ENCODE results near the gene AURKAIP1.

AURKAIP1 gene

GRCh38 chr1:1338278-1338677 lies 36.7 kb downstream of the AURKAIP1 start:
- Histone ChIP-seq H3K27ac (ENCODE audit: low read length) (no peak overlapping the region), H3K4me3 (ENCODE audit: low read length) (no peak overlapping the region), H3K4me1 (ENCODE audit: control insufficient read depth, low read depth, low read length) (no peaks in the 10 kb centered on the region), H3K27me3 (ENCODE audit: control insufficient read depth, insufficient read depth, low read length) (no peaks in the 10 kb centered on the region), H3K9me3 (ENCODE audit: control insufficient read depth, low read depth, low read length) (no peaks in the 10 kb centered on the region), H3K9ac (ENCODE audit: low read length) (no peak overlapping the region), H3K36me3 (ENCODE audit: control insufficient read depth, low read depth, low read length) (peaks cover 6% of the 10 kb centered on the region)

GRCh38 chr1:1337793-1338147 lies 37.2 kb downstream of the AURKAIP1 start:
- Histone ChIP-seq H3K4me3 (ENCODE audit: low read length) (no peak overlapping the region), H3K4me1 (ENCODE audit: control insufficient read depth, low read depth, low read length) (no peaks in the 10 kb centered on the region), H3K27ac (ENCODE audit: low read length) (no peak overlapping the region), H3K36me3 (ENCODE audit: control insufficient read depth, low read depth, low read length) (peaks cover 6% of the 10 kb centered on the region), H3K27me3 (ENCODE audit: control insufficient read depth, insufficient read depth, low read length) (no peaks in the 10 kb centered on the region), H3K9me3 (ENCODE audit: control insufficient read depth, low read depth, low read length) (no peaks in the 10 kb centered on the region), H3K9ac (ENCODE audit: low read length) (no peak overlapping the region)

DNA sequence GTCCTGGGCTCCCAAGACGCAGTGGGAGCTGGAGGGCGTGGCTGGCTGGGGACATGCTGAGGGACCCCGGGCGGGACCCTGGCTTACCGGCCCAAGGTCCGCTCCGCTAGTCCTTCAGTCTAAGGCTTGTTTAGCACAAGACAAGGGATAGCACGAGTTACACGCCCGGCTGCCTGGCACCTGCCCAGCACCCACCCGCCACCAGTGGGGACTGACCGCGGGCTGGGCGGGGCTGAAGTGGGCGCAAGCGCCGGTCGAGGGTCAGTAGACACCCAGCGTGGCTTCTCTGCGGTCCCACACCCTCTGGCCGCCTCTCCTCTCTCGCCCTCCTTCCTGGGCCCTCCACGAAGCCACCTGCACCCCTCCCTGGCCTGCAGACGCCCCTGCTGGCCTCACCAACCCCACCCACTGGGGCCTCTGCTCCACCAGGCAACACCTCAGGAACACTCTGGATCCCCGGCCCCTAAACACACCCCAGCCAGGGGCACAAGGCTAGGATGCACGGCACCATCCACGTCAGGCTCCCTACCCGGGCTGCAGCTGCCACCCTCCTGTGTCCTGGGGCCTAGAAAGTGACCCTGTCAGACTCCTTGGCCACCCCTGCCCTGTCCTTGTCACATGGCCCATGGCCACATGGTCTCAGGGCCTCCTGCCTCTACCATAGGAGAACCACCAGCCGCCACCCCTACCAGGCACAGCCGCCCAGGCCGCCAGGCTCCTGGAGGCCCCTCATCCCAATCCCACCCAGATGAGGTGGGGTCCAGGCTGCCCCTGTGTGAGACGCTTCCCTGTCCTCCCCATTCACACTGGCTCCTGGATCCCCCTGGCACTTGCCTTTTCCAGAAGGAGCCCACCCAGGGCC lies 37.8 kb downstream of the AURKAIP1 start:
- no peak overlapping the region for H3K4me3 ChIP-seq (ENCODE audit: low read length)
- H3K27me3 ChIP-seq (ENCODE audit: control insufficient read depth, insufficient read depth, low read length): no peaks in the 10 kb centered on the region
- no peak overlapping the region for H3K9ac ChIP-seq (ENCODE audit: low read length)
- H3K27ac ChIP-seq (ENCODE audit: low read length): no peak overlapping the region
- peaks cover 6% of the 10 kb centered on the region for H3K36me3 ChIP-seq (ENCODE audit: control insufficient read depth, low read depth, low read length)
- no peaks in the 10 kb centered on the region for H3K9me3 ChIP-seq (ENCODE audit: control insufficient read depth, low read depth, low read length)
- H3K4me1 ChIP-seq (ENCODE audit: control insufficient read depth, low read depth, low read length): no peaks in the 10 kb centered on the region

DNA sequence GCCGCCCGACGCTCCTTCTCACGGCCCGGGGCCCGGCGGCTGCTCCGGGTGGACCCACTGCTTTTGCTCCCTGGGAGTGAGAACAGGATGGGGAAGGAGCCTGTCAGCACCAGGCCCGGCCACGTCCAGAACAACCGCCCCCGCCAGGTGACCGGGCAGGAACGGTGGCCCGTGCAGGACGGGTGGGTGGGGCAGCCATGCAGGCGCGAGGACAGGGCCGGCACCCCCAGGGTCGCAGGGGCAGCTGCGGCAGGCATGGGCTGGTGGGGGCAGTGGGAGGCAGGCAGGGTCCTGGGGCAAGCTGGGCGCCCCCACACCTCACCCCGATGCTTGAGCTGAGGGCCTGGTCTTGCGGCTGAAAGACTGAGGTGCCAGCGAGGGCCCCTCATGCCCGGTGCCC lies 38.6 kb downstream of the AURKAIP1 start:
- no peak overlapping the region for H3K4me3 ChIP-seq (ENCODE audit: low read length)
- no peak overlapping the region for H3K27ac ChIP-seq (ENCODE audit: low read length)
- peaks cover 6% of the 10 kb centered on the region for H3K36me3 ChIP-seq (ENCODE audit: control insufficient read depth, low read depth, low read length)
- H3K27me3 ChIP-seq (ENCODE audit: control insufficient read depth, insufficient read depth, low read length): no peaks in the 10 kb centered on the region
- no peaks in the 10 kb centered on the region for H3K9me3 ChIP-seq (ENCODE audit: control insufficient read depth, low read depth, low read length)
- H3K4me1 ChIP-seq (ENCODE audit: control insufficient read depth, low read depth, low read length): no peaks in the 10 kb centered on the region
- H3K9ac ChIP-seq (ENCODE audit: low read length): no peak overlapping the region

DNA sequence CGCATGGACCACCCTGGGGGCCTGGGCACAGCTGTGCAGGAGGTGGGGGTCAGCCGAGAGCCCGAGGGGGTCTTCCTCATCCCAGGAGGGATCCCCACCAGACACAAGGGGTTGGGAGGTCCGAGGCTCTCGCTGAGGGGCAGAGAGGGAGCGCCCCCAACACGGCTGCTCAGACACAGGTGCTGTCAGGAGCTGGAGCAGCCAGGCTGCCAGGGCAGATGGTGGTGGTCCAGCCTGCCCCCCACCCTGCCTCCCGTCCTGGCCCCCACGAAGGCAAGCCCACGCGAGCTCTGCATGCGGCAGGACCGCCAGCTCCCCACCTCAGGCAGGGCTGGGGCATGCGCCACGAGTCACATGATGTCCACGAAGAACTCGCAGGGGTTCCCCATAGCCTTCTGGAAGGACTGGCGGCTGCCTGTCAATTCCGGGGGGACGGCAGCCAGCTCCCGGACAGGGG lies 39.2 kb downstream of the AURKAIP1 start:
- Histone ChIP-seq H3K27ac (ENCODE audit: low read length) (no peak overlapping the region), H3K4me1 (ENCODE audit: control insufficient read depth, low read depth, low read length) (no peaks in the 10 kb centered on the region), H3K27me3 (ENCODE audit: control insufficient read depth, insufficient read depth, low read length) (no peaks in the 10 kb centered on the region), H3K9me3 (ENCODE audit: control insufficient read depth, low read depth, low read length) (no peaks in the 10 kb centered on the region), H3K9ac (ENCODE audit: low read length) (no peak overlapping the region), H3K4me3 (ENCODE audit: low read length) (no peak overlapping the region), H3K36me3 (ENCODE audit: control insufficient read depth, low read depth, low read length) (peaks cover 2% of the 10 kb centered on the region)

GRCh38 chr1:1335283-1335682 lies 39.7 kb downstream of the AURKAIP1 start:
- Histone ChIP-seq H3K27me3 (ENCODE audit: control insufficient read depth, insufficient read depth, low read length) (no peaks in the 10 kb centered on the region), H3K36me3 (ENCODE audit: control insufficient read depth, low read depth, low read length) (peaks cover 2% of the 10 kb centered on the region), H3K4me1 (ENCODE audit: control insufficient read depth, low read depth, low read length) (no peaks in the 10 kb centered on the region), H3K4me3 (ENCODE audit: low read length) (no peak overlapping the region), H3K9ac (ENCODE audit: low read length) (no peak overlapping the region), H3K27ac (ENCODE audit: low read length) (no peak overlapping the region), H3K9me3 (ENCODE audit: control insufficient read depth, low read depth, low read length) (no peaks in the 10 kb centered on the region)

DNA sequence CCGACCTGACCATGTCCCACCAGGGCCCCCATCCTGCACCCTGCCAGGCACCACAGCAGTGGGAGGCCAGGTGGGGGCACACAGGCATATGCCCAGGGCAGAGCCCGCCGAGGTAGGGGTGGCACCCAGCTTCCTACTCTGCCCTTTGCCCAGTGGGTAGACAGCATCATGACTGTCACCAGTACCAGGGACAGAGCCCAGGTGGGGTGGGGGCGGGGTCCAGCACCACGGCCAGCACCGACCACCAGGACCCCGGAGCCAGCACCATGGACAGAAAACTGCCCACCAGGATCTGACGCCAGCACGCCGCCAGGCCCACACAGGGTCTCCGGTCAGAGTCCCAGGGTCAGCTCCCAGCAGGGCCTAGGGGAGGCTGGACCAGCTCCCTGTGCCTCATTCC lies 40.2 kb downstream of the AURKAIP1 start:
- Histone ChIP-seq H3K4me1 (ENCODE audit: control insufficient read depth, low read depth, low read length) (no peaks in the 10 kb centered on the region), H3K9me3 (ENCODE audit: control insufficient read depth, low read depth, low read length) (no peaks in the 10 kb centered on the region), H3K27me3 (ENCODE audit: control insufficient read depth, insufficient read depth, low read length) (no peaks in the 10 kb centered on the region), H3K9ac (ENCODE audit: low read length) (no peak overlapping the region), H3K36me3 (ENCODE audit: control insufficient read depth, low read depth, low read length) (peaks cover 2% of the 10 kb centered on the region), H3K4me3 (ENCODE audit: low read length) (no peak overlapping the region), H3K27ac (ENCODE audit: low read length) (no peak overlapping the region)

DNA sequence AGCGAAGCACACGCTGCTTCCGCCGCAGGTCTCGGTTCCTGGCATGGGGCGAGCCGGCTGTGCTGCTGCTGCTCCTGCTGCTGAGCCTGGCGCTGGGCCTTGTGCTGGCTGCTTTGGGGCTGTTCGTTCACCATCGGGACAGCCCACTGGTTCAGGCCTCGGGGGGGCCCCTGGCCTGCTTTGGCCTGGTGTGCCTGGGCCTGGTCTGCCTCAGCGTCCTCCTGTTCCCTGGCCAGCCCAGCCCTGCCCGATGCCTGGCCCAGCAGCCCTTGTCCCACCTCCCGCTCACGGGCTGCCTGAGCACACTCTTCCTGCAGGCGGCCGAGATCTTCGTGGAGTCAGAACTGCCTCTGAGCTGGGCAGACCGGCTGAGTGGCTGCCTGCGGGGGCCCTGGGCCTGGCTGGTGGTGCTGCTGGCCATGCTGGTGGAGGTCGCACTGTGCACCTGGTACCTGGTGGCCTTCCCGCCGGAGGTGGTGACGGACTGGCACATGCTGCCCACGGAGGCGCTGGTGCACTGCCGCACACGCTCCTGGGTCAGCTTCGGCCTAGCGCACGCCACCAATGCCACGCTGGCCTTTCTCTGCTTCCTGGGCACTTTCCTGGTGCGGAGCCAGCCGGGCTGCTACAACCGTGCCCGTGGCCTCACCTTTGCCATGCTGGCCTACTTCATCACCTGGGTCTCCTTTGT lies 41.3 kb downstream of the AURKAIP1 start:
- H3K4me1 ChIP-seq (ENCODE audit: control insufficient read depth, low read depth, low read length): no peaks in the 10 kb centered on the region
- no peaks in the 10 kb centered on the region for H3K27me3 ChIP-seq (ENCODE audit: control insufficient read depth, insufficient read depth, low read length)
- no peaks in the 10 kb centered on the region for H3K9me3 ChIP-seq (ENCODE audit: control insufficient read depth, low read depth, low read length)
- no peak overlapping the region for H3K9ac ChIP-seq (ENCODE audit: low read length)
- no peak overlapping the region for H3K27ac ChIP-seq (ENCODE audit: low read length)
- H3K36me3 ChIP-seq (ENCODE audit: control insufficient read depth, low read depth, low read length): no peaks in the 10 kb centered on the region
- no peak overlapping the region for H3K4me3 ChIP-seq (ENCODE audit: low read length)

- Histone ChIP-seq H3K4me3 (ENCODE audit: low read length) (no peak overlapping the region), H3K9me3 (ENCODE audit: control insufficient read depth, low read depth, low read length) (no peaks in the 10 kb centered on the region), H3K36me3 (ENCODE audit: control insufficient read depth, low read depth, low read length) (no peaks in the 10 kb centered on the region), H3K27me3 (ENCODE audit: control insufficient read depth, insufficient read depth, low read length) (no peaks in the 10 kb centered on the region), H3K9ac (ENCODE audit: low read length) (no peak overlapping the region), H3K27ac (ENCODE audit: low read length) (no peak overlapping the region), H3K4me1 (ENCODE audit: control insufficient read depth, low read depth, low read length) (no peaks in the 10 kb centered on the region)
Observed at GRCh38 chr1:1332774-1333480, 42.1 kb downstream of the AURKAIP1 start.

DNA sequence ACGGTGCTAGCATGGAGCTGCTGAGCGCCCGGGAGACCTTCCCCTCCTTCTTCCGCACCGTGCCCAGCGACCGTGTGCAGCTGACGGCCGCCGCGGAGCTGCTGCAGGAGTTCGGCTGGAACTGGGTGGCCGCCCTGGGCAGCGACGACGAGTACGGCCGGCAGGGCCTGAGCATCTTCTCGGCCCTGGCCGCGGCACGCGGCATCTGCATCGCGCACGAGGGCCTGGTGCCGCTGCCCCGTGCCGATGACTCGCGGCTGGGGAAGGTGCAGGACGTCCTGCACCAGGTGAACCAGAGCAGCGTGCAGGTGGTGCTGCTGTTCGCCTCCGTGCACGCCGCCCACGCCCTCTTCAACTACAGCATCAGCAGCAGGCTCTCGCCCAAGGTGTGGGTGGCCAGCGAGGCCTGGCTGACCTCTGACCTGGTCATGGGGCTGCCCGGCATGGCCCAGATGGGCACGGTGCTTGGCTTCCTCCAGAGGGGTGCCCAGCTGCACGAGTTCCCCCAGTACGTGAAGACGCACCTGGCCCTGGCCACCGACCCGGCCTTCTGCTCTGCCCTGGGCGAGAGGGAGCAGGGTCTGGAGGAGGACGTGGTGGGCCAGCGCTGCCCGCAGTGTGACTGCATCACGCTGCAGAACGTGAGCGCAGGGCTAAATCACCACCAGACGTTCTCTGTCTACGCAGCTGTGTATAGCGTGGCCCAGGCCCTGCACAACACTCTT lies 42.8 kb downstream of the AURKAIP1 start:
- Histone ChIP-seq H3K27me3 (ENCODE audit: control insufficient read depth, insufficient read depth, low read length) (no peaks in the 10 kb centered on the region), H3K4me3 (ENCODE audit: low read length) (no peak overlapping the region), H3K9ac (ENCODE audit: low read length) (no peak overlapping the region), H3K27ac (ENCODE audit: low read length) (no peak overlapping the region), H3K36me3 (ENCODE audit: control insufficient read depth, low read depth, low read length) (no peaks in the 10 kb centered on the region), H3K9me3 (ENCODE audit: control insufficient read depth, low read depth, low read length) (no peaks in the 10 kb centered on the region), H3K4me1 (ENCODE audit: control insufficient read depth, low read depth, low read length) (no peaks in the 10 kb centered on the region)

Measured in iPS-18a (cell line).